ES-I3 (cell line): ENCODE measurements around the gene DLGAP1.

ENCODE experiments used
- H3K36me3 ChIP-seq: 2 replicates; pipeline ENCODE4 v1.6.1; 2013; ENCODE audit warnings: mild to moderate bottlenecking, low read length, control low read depth, moderate library complexity; ENCODE audit not compliant: insufficient read depth
- H3K4me1 ChIP-seq: 2 replicates; pipeline ENCODE4 v1.6.1; 2013; ENCODE audit warnings: mild to moderate bottlenecking, control low read depth, low read length; ENCODE audit not compliant: insufficient read depth
- H3K9ac ChIP-seq: 2 replicates; pipeline ENCODE4 v1.6.1; 2013; ENCODE audit warnings: low read depth, mild to moderate bottlenecking, low read length, moderate library complexity
- H3K9me3 ChIP-seq: 2 replicates; pipeline ENCODE4 v1.6.1; 2013; ENCODE audit warnings: mild to moderate bottlenecking, low read length, moderate library complexity; ENCODE audit not compliant: control insufficient read depth, insufficient read depth

Gene DLGAP1

GRCh38 chr18:3824101-3824500 is 631.0 kb downstream of the DLGAP1 start:
- no peaks in the 10 kb centered on the region for H3K36me3 ChIP-seq
- H3K9ac ChIP-seq: no peak overlapping the region
- H3K9me3 ChIP-seq: no peaks in the 10 kb centered on the region
- peaks cover 8% of the 10 kb centered on the region; the same call in 1 of the 2 replicates for H3K4me1 ChIP-seq

DNA sequence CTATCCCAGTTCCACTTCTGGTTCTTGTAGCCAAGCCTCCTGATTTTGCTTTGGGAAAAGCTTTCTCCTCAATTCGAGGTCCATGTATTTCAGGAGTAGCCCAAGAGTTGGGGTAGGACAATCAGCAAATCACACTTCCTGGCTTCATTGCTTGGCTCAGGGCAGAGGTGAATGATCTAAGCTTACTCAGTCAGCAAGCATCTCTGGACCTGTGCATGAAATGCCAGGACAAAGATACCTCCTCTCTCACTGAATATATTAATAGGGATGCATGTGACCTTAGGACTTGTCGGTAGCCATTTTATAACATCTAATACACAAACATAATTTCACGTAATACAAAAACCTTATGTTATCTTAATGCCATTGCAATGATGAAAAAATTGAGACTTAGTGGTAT is 632.0 kb downstream of the DLGAP1 start:
- Histone ChIP-seq H3K36me3 (no peaks in the 10 kb centered on the region), H3K9ac (no peak overlapping the region), H3K9me3 (no peaks in the 10 kb centered on the region), H3K4me1 (peaks cover 8% of the 10 kb centered on the region; the same call in 1 of the 2 replicates)

GRCh38 chr18:3821524-3821923 is 633.6 kb downstream of the DLGAP1 start:
- H3K36me3 ChIP-seq: no peaks in the 10 kb centered on the region
- peaks cover 8% of the 10 kb centered on the region; the same call in 1 of the 2 replicates for H3K4me1 ChIP-seq
- no peaks in the 10 kb centered on the region for H3K9me3 ChIP-seq
- H3K9ac ChIP-seq: no peak overlapping the region

DNA sequence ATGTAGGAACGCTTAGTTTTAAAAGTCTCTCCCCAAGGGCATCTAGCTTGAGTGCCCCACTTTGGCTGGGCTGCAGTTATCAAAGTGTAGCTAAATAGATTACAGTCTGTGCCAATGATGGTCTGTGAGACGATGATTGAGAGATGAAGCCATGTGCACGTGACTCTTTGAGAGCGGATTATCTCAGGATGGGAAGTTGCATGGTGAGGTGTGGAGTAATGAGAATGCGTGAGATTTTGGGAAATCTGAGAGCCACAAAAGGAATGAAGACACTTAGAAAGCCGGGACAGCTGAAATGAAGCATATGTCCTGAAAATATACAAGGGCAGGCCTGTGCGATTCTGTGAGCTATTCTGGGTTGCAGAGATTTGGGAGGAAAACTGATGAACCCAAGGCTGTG is 635.1 kb downstream of the DLGAP1 start:
- Histone ChIP-seq H3K9ac (no peak overlapping the region), H3K4me1 (peaks cover 8% of the 10 kb centered on the region; the same call in 1 of the 2 replicates), H3K36me3 (no peaks in the 10 kb centered on the region), H3K9me3 (no peaks in the 10 kb centered on the region)

DNA sequence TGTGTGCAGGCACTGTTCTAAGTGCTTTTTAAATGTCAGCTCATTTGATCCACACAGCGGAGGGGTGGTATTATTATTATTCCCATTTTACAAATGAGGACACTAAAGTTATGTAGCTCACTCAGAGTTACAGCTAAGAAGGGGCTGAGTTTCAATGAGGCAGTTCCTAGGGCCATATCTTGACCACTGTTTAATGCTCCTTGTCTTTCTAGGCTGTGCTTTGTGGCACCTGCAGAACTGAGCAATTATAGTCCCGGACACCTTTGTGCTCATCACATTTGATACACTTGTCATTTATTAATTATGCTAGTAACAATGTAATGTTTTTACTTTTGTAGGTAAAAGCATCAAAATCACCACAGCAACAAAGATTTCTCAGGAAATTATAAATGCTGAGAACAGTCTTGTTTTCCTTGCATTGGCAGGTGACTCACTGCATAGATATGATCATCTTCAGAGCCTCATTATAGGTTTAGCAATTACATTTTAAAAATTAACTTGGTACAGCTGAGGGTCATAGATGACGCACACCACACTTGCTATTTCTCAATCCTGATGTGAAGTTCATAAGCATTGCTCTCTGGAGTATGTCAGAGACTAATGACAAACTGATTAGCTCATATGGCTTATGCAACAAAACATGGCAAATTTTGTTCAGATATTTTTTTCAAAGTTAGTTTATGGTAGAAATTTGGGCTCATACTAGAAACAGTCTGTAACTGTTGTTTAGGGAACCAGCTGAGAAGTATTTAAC is 638.3 kb downstream of the DLGAP1 start:
- Histone ChIP-seq H3K4me1 (0 out of 2 replicates have a peak, but pooled peaks cover 3% of the 10 kb centered on the region), H3K9ac (no peak overlapping the region), H3K36me3 (no peaks in the 10 kb centered on the region), H3K9me3 (no peaks in the 10 kb centered on the region)

GRCh38 chr18:3815991-3816390 is 639.1 kb downstream of the DLGAP1 start:
- H3K9ac ChIP-seq: no peak overlapping the region
- no peaks in the 10 kb centered on the region for H3K9me3 ChIP-seq
- no peaks in the 10 kb centered on the region for H3K36me3 ChIP-seq
- H3K4me1 ChIP-seq: no peaks in the 10 kb centered on the region

- no peak overlapping the region for H3K9ac ChIP-seq
- H3K4me1 ChIP-seq: no peaks in the 10 kb centered on the region
- no peaks in the 10 kb centered on the region for H3K9me3 ChIP-seq
- H3K36me3 ChIP-seq: no peaks in the 10 kb centered on the region
Observed at GRCh38 chr18:3814816-3815215, 640.3 kb downstream of the DLGAP1 start.

GRCh38 chr18:3810296-3810695 is 644.8 kb downstream of the DLGAP1 start:
- Histone ChIP-seq H3K4me1 (no peaks in the 10 kb centered on the region), H3K9me3 (no peaks in the 10 kb centered on the region), H3K9ac (no peak overlapping the region), H3K36me3 (no peaks in the 10 kb centered on the region)

DNA sequence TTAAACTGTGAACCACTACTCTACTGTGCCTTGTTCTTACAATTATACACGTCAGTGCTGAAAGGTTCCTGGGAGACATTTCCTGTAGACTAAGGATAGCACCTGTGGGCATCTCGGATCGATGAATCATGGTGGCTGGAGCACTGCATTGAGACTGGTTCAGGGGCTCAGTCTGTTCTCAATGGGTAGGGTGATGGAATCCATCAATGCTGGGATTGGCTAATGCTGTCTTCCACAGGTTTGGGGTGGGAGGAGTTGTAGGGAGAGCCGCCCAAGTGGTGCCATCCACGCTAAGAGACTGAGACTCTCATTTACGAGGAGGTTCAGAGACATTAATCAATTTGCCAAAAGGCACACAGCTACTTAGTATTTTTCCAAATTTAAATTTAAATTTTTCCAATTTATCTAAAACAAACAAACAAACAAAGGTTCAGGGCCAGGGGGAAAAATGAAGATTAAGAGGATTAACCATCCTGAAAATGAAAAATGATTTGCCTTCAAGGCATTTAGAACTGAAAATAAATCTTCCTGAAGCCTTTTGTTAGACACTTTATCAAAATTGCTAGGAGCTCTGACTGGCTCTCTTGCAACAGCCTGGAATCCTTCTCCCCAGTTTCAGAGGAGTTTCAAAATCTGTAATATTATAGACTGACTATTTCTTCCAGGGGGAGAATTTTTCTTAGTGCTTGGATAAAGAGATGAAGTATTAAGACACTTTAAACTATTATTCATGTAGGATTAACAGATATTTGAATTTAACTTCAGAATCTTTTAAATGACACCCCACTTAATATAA is 645.9 kb downstream of the DLGAP1 start:
- Histone ChIP-seq H3K4me1 (peaks cover 6% of the 10 kb centered on the region; the same call in 1 of the 2 replicates), H3K9me3 (no peaks in the 10 kb centered on the region), H3K9ac (no peak overlapping the region), H3K36me3 (no peaks in the 10 kb centered on the region)

- Histone ChIP-seq H3K9ac (no peak overlapping the region), H3K4me1 (peaks cover 6% of the 10 kb centered on the region; the same call in 1 of the 2 replicates), H3K9me3 (no peaks in the 10 kb centered on the region), H3K36me3 (no peaks in the 10 kb centered on the region)
Observed at GRCh38 chr18:3806656-3807055, 648.5 kb downstream of the DLGAP1 start.

DNA sequence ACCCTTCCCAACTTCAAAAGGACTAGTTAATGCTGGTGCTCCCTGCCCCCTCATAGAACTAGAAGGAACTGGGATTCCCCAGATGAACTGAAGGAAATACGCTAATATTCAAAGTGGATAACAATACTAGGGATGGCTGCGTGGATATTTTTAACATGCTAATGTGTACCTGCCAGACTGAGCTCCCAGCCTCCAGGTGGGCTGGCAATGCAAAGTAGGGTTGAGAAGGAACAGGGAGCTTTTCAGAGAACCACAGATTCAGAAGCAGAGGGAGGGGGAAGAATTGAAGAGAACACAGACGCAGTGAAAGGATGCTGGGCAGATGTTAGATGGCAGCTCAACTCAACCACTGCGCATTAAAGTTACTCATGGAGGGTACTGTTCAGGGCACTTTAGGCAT is 650.8 kb downstream of the DLGAP1 start:
- no peaks in the 10 kb centered on the region for H3K36me3 ChIP-seq
- H3K9me3 ChIP-seq: no peaks in the 10 kb centered on the region
- H3K4me1 ChIP-seq: peaks cover 6% of the 10 kb centered on the region; the same call in 1 of the 2 replicates
- H3K9ac ChIP-seq: no peak overlapping the region

DNA sequence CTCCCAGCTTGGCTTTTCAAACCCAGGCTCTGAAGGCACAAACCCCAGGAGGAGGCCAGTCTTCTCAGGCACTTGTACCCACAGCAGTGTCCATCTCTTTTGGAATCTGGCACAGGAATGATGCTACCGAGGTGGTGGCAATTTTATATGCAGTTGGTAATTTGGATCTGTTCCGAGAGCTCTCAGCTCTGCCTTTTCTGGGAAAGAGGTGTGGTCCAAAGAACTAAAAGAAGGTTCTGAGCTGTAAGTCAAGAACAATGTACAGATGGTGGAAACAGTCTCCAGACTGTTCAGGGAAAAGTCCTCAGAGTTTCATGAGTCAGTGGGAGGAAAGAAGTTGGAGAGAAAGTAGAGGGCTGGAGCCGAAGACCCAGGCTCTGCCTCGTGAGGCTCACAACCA is 651.8 kb downstream of the DLGAP1 start:
- peaks cover 6% of the 10 kb centered on the region; the same call in 1 of the 2 replicates for H3K4me1 ChIP-seq
- no peaks in the 10 kb centered on the region for H3K9me3 ChIP-seq
- no peaks in the 10 kb centered on the region for H3K36me3 ChIP-seq
- H3K9ac ChIP-seq: no peak overlapping the region

GRCh38 chr18:3799515-3799914 is 655.6 kb downstream of the DLGAP1 start:
- Histone ChIP-seq H3K4me1 (peaks cover 9% of the 10 kb centered on the region), H3K36me3 (no peaks in the 10 kb centered on the region), H3K9ac (no peak overlapping the region), H3K9me3 (no peaks in the 10 kb centered on the region)

GRCh38 chr18:3798032-3798431 is 657.1 kb downstream of the DLGAP1 start:
- Histone ChIP-seq H3K36me3 (no peaks in the 10 kb centered on the region), H3K4me1 (peaks cover 6% of the 10 kb centered on the region), H3K9ac (no peak overlapping the region), H3K9me3 (no peaks in the 10 kb centered on the region)

DNA sequence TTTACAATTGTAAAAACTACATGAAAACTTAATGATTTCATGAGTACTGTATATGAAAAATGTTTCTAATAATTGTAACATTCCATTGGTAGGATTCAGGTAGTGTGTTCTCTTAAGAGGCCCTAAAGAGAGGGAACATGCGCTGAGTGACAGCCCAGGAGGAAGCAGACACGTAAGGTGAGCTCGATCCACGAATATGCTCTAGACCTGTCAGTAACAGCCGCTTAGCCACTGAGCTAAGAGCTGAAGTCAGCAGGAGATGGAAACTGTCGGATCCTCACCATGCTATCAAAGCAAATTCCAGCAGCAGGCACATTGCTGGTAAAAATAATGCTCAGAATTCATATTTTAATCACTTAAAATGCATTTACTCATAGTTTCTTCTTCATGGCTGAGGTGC is 658.7 kb downstream of the DLGAP1 start:
- Histone ChIP-seq H3K4me1 (peaks cover 6% of the 10 kb centered on the region), H3K9ac (no peak overlapping the region), H3K36me3 (no peaks in the 10 kb centered on the region), H3K9me3 (no peaks in the 10 kb centered on the region)
